ENCODE results near the gene RMRP. TPM values are rescaled to one million over a fixed set of nuclear protein-coding genes. Genes with fewer than 3 reads are reported as not detected.
"Not testable (repeated sequence)": the region's sequence is repeated elsewhere in the genome, so short reads cannot be mapped to it uniquely, and the experiment has no call there.

The RMRP gene
- total and polyA plus RNA-seq, 2 donors (not counting 1 experiment from before 2014, with no cell fraction given): 7,890 TPM; not detected in 1

- Histone ChIP-seq H2AFZ (ENCODE audit: insufficient read depth, low read depth, low read length, poor library complexity, severe bottlenecking) (peak overlapping the region; percentile 83), H3K36me3 (replicated peaks in 1 of 2; ENCODE audit: control extremely low read depth in 1 of 2, control insufficient read depth in 1 of 2, extremely low read depth in 1 of 2, insufficient read depth in 2 of 2, low read length in 1 of 2) (peaks cover 0 to 13% of the 10 kb centered on the region in 2 experiments), H3K4me1 (ENCODE audit: control insufficient read depth in 2 of 2, insufficient read depth in 2 of 2, low read length in 2 of 2) (peaks cover 76 to 92% of the 10 kb centered on the region in 2 donors), H3K27me3 (replicated peaks in 1 of 4; ENCODE audit: control extremely low read depth in 1 of 4, control insufficient read depth in 3 of 4, insufficient read depth in 4 of 4, low read length in 3 of 4) (no peaks in the 10 kb centered on the region), H3K4me3 (ENCODE audit: control extremely low read depth in 1 of 5, extremely low read depth in 1 of 5, insufficient read depth in 1 of 5, low read depth in 2 of 5, low read length in 4 of 5) (peak overlapping the region; percentile 76 to 90 (median 84)), H3K27ac (ENCODE audit: low read length in 2 of 2) (peak overlapping the region; percentile 88 to 95), H3K79me2 (ENCODE audit: control insufficient read depth, insufficient read depth, low read length) (peaks cover 52% of the 10 kb centered on the region), H4K20me1 (ENCODE audit: control insufficient read depth, insufficient read depth, low read length, poor library complexity, severe bottlenecking) (no peaks in the 10 kb centered on the region), H3K9ac (ENCODE audit: low read length) (peak overlapping the region; percentile 88), H3K9me3 (ENCODE audit: control extremely low read depth in 1 of 3, control insufficient read depth in 2 of 3, insufficient read depth in 1 of 3, low read length in 2 of 3) (no peaks in the 10 kb centered on the region), H3K4me2 (replicated peaks; ENCODE audit: low read depth, low read length, poor library complexity, severe bottlenecking) (peak overlapping the region; percentile 93)
- H3K27ac Mint-ChIP-seq: peak overlapping the region; percentile 97
- ATAC-seq (ENCODE audit: low read depth): no peak
- H3K4me1 Mint-ChIP-seq: peaks cover 82% of the 10 kb centered on the region
- POLR2A ChIA-PET: interaction anchor here (0.7 to 9.7 kb wide), 11 partner anchors 10 to 86 kb away, joined by 3 to 114 read pairs (median 8); partner anchors contain the start of genes CCDC107, CD72, CREB3 and RMRP
- H3K27me3 Mint-ChIP-seq: no peaks in the 10 kb centered on the region
- DNase-seq: no peak
- WGBS (ENCODE audit: insufficient coverage): 0% methylated on average over 9 of the region's 11 CpGs
- intact Hi-C loops (cut with micrococcal nuclease): loop anchor here (1.0 to 2.0 kb wide), 8 partner anchors 10 to 169 kb away; partner anchors contain the start of genes CCDC107, CREB3, HINT2 and RMRP
- H3K4me3 Mint-ChIP-seq: peak overlapping the region; percentile 97
- TF ChIP-seq CTCF (IDR thresholded peaks at IDR 0.05) (no peak), EZH2 (IDR thresholded peaks at IDR 0.05; ENCODE audit: borderline replicate concordance, insufficient read depth, low read depth, low read length, poor library complexity, severe bottlenecking) (no peak)
- CTCF ChIA-PET: interaction anchor here (1.1 to 15.0 kb wide), 16 partner anchors 10 to 529 kb away, joined by 3 to 357 read pairs (median 12); partner anchors contain the start of genes ARHGEF39, CCDC107, CD72 and CREB3
- no peaks in the 10 kb centered on the region for H3K9me3 Mint-ChIP-seq (ENCODE audit: insufficient read depth)
Measured at GRCh38 chr9:35646153-35646532, 11.7 kb downstream of the RMRP start.

GRCh38 chr9:35645736-35646135 is 12.1 kb downstream of the RMRP start:
- ChIA-PET CTCF (interaction anchor here (0.7 to 15.0 kb wide), 16 partner anchors 10 to 529 kb away, joined by 3 to 357 read pairs (median 12); partner anchors contain the start of genes ARHGEF39, CCDC107, CD72 and CREB3), POLR2A (interaction anchor here (0.7 to 9.7 kb wide), 10 partner anchors 10 to 87 kb away, joined by 3 to 114 read pairs (median 9); partner anchors contain the start of genes CCDC107, CD72, CREB3 and RMRP)
- not testable (repeated sequence) for DNase-seq; H4K20me1 ChIP-seq (ENCODE audit: control insufficient read depth, insufficient read depth, low read length, poor library complexity, severe bottlenecking); H3K9me3 ChIP-seq (ENCODE audit: control extremely low read depth in 1 of 3, control insufficient read depth in 2 of 3, insufficient read depth in 1 of 3, low read length in 2 of 3); H3K27me3 ChIP-seq (replicated peaks in 1 of 4; ENCODE audit: control extremely low read depth in 1 of 4, control insufficient read depth in 3 of 4, insufficient read depth in 4 of 4, low read length in 3 of 4); ATAC-seq (ENCODE audit: low read depth); H3K9me3 Mint-ChIP-seq (ENCODE audit: insufficient read depth); H3K27me3 Mint-ChIP-seq
- H3K4me1 ChIP-seq (ENCODE audit: control insufficient read depth in 2 of 2, insufficient read depth in 2 of 2, low read length in 2 of 2): peaks cover 78 to 92% of the 10 kb centered on the region in 2 donors
- intact Hi-C loops (cut with micrococcal nuclease): loop anchor here (1.0 to 2.0 kb wide), 8 partner anchors 9 to 170 kb away; partner anchors contain the start of genes CCDC107, CREB3, HINT2 and RMRP
- peak overlapping the region; percentile 88 to 95 for H3K27ac ChIP-seq (ENCODE audit: low read length in 2 of 2)
- H3K9ac ChIP-seq (ENCODE audit: low read length): peak overlapping the region; percentile 88
- Mint-ChIP-seq H3K4me3 (peak overlapping the region; percentile 97), H3K4me1 (peaks cover 82% of the 10 kb centered on the region), H3K27ac (peak overlapping the region; percentile 97)
- H2AFZ ChIP-seq (ENCODE audit: insufficient read depth, low read depth, low read length, poor library complexity, severe bottlenecking): peak overlapping the region; percentile 83
- H3K79me2 ChIP-seq (ENCODE audit: control insufficient read depth, insufficient read depth, low read length): peaks cover 52% of the 10 kb centered on the region
- H3K4me3 ChIP-seq (ENCODE audit: control extremely low read depth in 1 of 5, extremely low read depth in 1 of 5, insufficient read depth in 1 of 5, low read depth in 2 of 5, low read length in 4 of 5): peak overlapping the region; percentile 76 to 90 (median 84)
- peaks cover 0 to 13% of the 10 kb centered on the region in 2 experiments for H3K36me3 ChIP-seq (replicated peaks in 1 of 2; ENCODE audit: control extremely low read depth in 1 of 2, control insufficient read depth in 1 of 2, extremely low read depth in 1 of 2, insufficient read depth in 2 of 2, low read length in 1 of 2)
- H3K4me2 ChIP-seq (replicated peaks; ENCODE audit: low read depth, low read length, poor library complexity, severe bottlenecking): peak overlapping the region; percentile 93
- whole genome bisulfite sequencing (ENCODE audit: insufficient coverage): 29% methylated on average over 7 of the region's 10 CpGs

Measured in B cell (primary cell).